WTC11 (cell line): ENCODE results near the gene CPXM1.

Source experiments
- CTCF ChIP-seq: fragments of 200-600 bp; IDR thresholded peaks from 2 replicates; pipeline ENCODE4 v1.8.0; 2022; ENCODE audit warnings: antibody characterized with exemption
- FOXP4 ChIP-seq: sonication (generic); formaldehyde crosslinking; IDR thresholded peaks from 2 replicates; pipeline ENCODE4 v1.8.0; 2022; ENCODE audit warnings: mild to moderate bottlenecking, missing genetic modification reagents
- MAX ChIP-seq: sonication (generic); formaldehyde crosslinking; IDR thresholded peaks from 2 replicates; pipeline ENCODE4 v1.8.0; 2022; ENCODE audit warnings: mild to moderate bottlenecking, missing genetic modification reagents
- ZNF512 ChIP-seq: sonication (generic); formaldehyde crosslinking; IDR thresholded peaks from 2 replicates; pipeline ENCODE4 v1.8.1; 2022; ENCODE audit warnings: missing genetic modification reagents, borderline replicate concordance
- TF ChIP-seq, protein P1 (sequence below): sonication (generic); formaldehyde crosslinking; IDR thresholded peaks from 2 replicates; pipeline ENCODE4 v1.8.1; 2023; ENCODE audit warnings: mild to moderate bottlenecking, missing genetic modification reagents, borderline replicate concordance
- TF ChIP-seq, protein P2 (sequence below): sonication (generic); formaldehyde crosslinking; IDR thresholded peaks from 2 replicates; pipeline ENCODE4 v1.8.0; 2022; ENCODE audit warnings: mild to moderate bottlenecking, missing genetic modification reagents

DNA sequence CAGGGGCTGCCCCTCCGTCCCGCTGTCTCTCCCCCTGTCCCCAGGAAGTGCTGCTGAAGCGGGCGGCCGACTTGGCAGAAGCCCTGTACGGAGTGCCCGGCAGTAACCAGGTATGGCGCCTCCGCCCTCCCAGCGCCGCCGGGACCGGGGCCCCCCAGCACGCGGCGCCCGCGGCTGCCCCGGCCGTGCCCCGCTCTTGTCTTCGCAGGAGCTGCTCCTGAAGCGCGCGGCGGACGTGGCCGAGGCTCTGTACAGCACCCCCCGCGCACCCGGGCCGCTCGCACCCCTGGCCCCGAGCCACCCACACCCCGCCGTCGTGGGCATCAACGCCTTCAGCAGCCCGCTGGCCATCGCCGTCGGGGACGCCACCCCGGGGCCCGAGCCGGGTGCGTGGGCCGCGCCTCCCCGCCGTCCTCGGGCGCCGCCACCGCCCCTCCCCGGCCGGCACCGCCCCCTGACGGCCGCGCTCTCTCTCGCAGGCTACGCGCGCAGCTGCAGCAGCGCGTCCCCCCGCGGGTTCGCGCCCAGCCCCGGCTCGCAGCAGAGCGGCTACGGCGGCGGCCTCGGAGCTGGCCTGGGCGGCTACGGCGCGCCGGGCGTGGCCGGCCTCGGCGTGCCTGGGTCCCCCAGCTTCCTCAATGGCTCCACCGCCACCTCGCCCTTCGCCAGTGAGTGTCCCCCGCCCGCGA is 48.4 kb downstream of the CPXM1 start:
- TF ChIP-seq, protein P1, sequence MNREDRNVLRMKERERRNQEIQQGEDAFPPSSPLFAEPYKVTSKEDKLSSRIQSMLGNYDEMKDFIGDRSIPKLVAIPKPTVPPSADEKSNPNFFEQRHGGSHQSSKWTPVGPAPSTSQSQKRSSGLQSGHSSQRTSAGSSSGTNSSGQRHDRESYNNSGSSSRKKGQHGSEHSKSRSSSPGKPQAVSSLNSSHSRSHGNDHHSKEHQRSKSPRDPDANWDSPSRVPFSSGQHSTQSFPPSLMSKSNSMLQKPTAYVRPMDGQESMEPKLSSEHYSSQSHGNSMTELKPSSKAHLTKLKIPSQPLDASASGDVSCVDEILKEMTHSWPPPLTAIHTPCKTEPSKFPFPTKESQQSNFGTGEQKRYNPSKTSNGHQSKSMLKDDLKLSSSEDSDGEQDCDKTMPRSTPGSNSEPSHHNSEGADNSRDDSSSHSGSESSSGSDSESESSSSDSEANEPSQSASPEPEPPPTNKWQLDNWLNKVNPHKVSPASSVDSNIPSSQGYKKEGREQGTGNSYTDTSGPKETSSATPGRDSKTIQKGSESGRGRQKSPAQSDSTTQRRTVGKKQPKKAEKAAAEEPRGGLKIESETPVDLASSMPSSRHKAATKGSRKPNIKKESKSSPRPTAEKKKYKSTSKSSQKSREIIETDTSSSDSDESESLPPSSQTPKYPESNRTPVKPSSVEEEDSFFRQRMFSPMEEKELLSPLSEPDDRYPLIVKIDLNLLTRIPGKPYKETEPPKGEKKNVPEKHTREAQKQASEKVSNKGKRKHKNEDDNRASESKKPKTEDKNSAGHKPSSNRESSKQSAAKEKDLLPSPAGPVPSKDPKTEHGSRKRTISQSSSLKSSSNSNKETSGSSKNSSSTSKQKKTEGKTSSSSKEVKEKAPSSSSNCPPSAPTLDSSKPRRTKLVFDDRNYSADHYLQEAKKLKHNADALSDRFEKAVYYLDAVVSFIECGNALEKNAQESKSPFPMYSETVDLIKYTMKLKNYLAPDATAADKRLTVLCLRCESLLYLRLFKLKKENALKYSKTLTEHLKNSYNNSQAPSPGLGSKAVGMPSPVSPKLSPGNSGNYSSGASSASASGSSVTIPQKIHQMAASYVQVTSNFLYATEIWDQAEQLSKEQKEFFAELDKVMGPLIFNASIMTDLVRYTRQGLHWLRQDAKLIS (CRISPR knock-in tag) = no peak
- TF ChIP-seq, protein P2, sequence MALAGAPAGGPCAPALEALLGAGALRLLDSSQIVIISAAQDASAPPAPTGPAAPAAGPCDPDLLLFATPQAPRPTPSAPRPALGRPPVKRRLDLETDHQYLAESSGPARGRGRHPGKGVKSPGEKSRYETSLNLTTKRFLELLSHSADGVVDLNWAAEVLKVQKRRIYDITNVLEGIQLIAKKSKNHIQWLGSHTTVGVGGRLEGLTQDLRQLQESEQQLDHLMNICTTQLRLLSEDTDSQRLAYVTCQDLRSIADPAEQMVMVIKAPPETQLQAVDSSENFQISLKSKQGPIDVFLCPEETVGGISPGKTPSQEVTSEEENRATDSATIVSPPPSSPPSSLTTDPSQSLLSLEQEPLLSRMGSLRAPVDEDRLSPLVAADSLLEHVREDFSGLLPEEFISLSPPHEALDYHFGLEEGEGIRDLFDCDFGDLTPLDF = no peak
- TF ChIP-seq ZNF512 (CRISPR knock-in tag) = no peak
- no peak for TF ChIP-seq MAX
- TF ChIP-seq CTCF = no peak
- TF ChIP-seq FOXP4 = no peak
